Measurements from ENCODE around the gene PDP2.
"Not testable (repeated sequence)": the region's sequence is repeated elsewhere in the genome, so short reads cannot be mapped to it uniquely, and the experiment has no call there.

The PDP2 gene

DNA sequence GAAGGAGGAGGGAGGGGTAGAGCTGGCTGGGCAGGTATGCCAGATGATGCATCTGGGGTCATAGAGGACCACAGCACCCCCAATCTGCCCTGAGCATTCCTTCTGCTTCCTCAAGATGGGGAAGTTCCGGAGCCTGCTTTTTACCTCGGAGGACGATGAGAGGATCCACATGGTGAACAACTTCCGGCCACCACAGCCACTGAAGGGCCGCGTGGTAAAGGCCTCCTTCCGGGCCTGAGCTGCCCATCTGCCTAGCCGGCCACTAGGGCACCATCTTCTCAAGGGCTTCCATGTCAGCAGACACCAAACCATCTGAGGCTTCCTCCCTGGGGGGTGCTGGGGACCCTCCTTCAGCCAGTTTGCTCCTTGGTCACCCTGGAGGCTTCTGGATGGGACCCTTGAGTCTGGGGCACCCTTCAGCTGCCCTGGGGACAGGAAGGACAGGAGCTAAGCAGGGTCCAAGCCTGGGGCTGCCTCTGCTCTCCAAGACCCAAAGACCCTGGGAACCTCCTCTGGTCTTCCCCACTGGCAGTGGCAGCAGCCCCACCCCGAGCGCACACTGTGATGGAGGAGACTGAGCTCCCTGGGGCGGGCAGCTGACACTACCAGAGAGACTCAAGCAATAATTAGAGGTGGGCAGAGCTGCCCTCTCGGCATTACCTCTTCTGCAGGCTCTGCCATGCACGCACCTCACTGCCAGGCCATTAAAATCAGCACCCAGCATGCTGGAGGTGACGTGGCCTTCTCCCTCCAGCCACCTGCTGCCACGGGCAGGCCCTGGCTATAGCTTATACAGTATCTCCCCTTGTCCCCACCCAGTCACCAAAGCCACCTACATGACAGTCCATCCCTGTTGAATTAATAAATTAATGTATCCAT lies 26.8 kb upstream of the PDP2 start:
- no peak for DNase-seq (ENCODE audit: low spot score)

DNA sequence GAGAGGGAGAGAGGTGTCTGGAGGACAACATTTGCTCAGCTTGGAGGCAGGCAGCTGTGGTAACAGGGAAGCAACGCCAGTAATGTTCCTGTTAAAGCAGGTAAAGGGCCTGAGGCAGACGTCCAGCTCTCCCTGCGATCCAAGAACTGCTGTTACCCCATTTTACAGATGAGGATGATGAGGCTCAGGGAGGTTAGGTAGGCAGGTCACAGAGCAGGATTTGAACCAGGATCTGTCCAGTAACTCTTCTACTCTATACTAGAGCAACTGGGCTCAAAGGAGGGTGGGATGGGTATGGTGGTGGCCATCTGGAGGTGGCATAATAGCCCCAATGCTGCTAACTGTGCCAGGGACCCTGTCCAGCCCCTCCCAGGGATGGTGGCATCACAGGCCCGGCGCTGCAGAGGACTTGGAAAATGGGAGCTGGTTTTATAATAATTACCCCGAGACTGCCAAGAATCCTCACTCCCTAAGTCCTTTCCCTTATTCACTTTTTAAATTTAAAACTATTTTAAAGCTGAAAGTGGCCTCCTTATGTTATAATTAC lies 24.1 kb upstream of the PDP2 start:
- no peak for DNase-seq (ENCODE audit: low spot score)

DNA sequence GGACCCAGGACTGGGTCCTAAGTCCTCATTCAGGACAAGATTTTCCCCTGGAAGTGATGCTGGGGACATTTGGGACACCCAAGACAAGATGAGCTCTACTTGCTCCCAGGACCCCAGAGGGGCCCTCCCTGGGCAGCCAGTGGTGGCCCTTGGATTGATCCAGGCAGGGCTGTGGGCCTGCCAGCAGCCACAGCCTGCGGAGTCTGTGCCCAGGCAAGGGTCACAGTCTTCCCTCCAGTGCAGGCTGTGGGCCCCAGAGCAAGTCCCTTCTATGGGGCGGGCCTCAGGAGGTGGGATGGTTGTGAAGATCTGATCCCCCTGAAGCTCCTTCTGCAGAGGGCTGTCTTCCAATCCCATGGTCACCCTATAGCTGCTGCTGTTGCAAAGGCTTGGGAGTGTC lies 23.5 kb upstream of the PDP2 start:
- no peak for DNase-seq (ENCODE audit: low spot score)

DNA sequence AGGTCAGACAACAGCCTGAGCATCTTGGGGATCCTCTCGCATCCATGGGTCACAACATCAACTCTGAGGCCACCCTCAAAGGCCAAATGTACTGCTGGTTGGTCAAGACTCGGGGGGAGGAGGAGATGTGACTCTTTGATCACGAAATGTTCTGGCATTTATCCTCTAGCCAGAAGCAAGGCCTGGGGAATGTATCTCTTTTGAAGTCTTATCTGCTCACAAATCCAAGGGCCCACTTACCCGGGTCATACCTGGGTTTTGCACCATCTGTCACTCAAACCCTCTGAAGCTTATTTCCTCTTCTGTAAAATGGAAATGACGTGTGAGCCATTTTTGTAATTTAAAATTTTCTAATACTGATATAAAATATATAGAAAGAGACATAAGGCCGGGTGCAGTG lies 22.9 kb upstream of the PDP2 start:
- no peak for DNase-seq (ENCODE audit: low spot score)

DNA sequence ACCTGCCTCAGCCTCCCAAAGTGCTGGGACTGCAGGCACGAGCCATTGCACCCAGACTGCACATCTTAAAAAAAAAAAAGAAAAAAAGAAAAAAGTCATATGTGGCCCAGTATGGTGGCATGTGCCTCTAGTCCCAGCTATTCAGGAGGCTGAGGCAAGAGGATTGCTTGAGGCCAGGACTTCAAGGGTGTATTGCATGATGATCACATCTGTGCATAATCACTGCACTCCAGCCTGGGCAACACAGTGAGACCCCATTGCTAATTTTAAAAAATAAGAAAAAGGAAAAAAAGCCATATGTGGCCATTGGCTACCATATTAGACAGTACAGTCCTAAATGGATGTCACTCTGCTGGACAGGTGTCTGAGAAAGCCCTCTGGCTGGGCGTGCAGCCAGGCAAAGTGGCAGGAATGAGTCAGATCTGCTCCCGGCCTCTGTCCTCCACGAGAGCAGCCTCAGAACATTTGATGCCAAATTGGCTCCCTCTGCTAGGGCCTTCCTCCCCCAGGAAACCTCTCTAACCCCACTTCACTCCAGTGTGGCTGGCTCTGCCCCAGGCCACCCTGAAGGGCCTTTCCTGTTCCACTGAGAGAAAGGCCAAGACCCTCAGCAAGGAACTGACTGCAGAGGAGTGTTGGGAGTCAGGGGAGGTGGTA lies 21.4 kb upstream of the PDP2 start:
- no peak for DNase-seq (ENCODE audit: low spot score)

DNA sequence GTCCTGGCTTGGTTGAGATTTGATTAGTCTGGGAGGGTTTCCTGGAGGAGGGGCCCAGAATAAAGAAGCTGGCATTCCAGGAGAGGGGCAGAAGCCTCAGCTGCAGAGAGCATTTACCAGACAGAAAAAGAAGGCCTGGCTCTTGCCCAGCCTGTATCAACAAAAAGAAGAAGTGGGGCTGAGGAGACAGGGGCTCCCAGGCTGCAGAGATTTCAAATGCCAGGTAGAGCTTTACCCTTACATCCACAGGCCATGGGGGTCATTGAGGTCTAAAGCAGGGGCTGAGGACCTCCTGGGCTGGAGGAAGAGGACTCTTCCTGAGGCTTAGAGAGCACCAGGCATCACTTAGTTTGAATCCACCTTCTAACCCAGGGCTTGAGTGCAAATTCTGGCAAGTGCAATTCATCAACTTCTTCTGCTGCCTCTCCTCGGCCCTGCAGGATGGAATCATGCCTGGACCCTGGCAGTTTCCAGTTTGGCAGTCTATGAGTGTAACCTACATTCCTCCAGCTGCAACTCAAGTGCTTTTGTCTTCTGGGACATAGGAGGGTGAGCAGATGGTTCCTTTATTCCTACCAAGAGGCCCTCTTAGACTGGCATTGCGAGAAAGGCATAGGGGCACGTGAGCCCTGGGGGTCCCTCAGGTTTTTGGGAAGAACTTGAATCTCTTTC lies 20.8 kb upstream of the PDP2 start:
- DNase-seq (ENCODE audit: low spot score): no peak

DNA sequence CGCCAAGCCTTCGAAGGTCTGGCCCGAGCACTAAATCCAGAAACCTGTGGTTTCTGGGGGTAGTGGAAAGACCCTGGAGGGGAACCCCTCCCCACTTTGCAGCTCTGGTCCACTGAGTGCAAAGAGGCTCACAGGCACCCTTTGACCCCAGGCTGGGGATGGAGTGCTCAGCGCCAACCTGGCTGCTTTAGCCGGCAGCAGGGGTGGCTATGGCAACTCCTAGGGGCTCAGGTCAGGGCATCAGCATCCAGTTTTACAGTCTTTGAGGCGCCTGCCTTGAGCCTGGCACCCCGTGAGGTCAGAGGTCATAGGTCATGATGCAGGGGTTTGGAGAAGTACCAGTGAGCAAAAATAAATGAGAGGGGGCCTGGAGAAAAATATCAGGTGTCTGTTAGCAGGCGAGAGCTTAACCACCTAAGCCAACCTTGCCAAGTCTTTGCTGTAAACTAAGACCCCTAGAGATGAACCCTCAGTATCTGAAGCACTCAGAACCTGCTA lies 18.2 kb upstream of the PDP2 start:
- no peak for DNase-seq (ENCODE audit: low spot score)

DNA sequence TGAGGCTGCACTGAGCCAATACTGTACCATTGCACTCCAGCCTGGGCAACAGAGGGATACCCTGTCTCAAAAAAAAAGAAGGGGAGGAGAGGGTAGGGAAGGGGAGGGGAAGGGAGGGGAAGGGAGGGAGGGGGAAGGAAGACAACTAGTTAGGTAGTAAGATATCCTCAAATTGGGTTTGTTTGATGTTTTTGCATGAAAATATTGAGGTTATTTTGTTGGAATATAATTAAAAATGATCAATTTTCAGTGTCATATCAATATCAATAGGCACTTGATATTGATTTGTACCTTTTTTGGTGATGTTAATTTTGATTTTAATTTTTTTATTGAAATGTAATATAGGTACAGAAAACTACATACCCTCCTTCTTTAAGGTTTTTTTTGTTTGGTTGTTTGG lies 16.6 kb upstream of the PDP2 start:
- DNase-seq (ENCODE audit: low spot score): no peak

DNA sequence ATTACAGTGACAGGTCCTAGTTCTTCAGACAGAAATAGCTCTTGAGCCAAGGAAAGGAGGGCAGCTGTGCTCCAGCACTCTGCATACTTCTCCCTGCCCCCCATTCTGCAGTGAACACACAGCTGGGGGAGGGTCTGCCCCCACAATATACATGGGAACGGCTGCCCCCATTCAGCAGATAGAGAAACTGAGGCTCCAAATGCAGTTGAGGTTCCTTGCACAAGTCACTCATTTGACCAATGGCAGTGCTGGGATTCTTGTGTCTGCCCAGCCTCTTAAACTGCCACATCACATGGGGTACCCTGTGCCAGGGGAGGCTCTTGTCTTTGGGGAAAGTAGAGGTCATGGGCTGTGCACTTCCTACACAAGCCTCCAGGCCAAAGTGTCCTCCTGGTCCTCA lies 10.9 kb upstream of the PDP2 start:
- DNase-seq (ENCODE audit: low spot score): no peak

DNA sequence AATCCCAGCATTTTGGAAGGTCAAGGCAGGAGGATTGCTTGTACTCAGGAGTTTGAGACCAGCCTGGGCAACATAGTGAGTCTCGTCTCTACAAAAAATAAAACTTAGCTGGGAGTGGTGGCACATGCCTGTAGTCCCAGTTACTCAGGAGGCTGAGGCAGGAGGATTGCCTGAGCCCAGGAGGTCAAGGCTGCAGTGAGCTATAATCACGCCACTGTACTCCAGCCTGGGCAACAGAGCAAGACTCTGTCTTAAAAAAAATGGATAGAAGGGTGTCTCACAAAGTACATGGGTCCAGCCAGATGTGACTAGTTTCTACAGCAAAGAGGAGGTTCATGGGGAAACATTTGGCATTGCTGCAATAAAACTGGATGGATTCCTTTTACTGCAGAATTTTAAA lies 9.0 kb upstream of the PDP2 start:
- DNase-seq (ENCODE audit: low spot score): not testable (repeated sequence)

DNA sequence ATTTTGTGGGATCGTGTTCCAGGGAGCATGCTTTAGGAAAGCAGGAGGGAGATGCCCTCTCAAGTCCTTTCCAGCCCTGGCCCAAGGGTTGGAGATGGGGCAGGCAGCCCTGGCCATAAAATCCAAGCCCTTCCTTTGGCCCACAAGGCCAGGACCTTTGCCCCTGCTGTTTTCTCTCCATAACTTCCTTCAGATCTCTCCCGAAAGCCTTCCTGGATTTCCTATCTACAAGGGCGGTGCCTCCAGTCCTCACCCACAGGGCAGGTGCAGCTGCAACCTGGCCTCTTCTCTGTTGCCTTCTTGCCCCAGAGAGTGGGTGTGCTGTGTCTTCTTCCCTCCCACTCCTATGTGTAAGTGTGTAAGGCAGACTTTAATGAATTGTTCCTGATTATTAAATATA lies 8.5 kb upstream of the PDP2 start:
- no peak for DNase-seq (ENCODE audit: low spot score)

DNA sequence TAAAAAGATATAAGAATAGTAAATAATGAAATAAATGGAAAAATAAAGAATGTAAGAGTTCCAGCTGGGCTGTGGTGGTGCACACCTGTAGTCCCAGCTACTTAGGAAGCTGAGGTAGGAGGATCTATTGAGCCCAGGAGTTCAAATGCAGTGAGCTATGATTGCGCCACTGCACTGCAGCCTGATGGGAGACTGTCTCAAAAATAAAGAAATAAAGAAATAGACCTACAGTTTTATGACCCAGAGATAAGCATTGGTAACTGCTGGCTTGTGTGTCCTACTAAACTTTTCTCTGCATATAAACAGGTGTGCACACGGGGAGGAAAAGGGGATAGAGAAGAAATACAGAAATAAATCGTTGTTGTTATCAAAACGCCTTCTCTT lies 7.8 kb upstream of the PDP2 start:
- DNase-seq (ENCODE audit: low spot score): no peak

DNA sequence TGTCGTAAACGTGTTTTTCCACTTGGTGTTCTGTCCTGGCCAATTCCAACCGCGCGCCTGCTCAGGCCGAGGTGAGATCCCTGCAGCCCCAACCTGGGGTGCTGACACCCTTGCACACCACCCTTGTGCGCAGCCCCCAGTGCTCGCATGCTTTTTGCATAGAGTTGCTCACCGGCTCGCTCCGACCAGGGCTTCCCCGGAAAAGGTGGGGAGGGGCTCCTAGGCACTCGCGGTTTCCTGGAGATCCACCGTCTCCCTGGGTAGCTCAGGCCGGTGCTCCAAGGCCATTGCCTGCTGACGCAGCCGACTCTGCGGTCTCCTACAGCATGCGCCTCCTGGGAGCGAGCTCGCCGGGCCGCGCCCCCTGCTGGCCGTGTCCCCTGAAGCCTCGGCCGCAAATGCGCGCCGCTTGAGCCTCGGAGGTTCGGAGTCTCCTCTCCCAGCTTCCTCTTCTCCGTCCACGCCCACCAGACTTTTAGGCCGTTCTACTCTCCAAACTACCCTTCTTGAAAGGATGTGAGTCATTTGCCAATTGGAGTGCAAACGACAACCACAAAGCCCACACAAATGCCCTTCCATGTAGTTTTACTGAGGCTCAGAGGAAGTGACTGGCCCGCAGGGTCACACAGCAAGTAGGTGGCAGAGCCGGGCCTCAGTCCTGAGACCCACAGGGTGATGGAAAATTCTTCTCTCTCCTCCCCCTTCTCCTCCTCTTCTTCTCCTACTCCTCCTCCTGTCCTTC lies 7.2 kb upstream of the PDP2 start:
- peak; percentile 88 for DNase-seq (ENCODE audit: low spot score)

DNA sequence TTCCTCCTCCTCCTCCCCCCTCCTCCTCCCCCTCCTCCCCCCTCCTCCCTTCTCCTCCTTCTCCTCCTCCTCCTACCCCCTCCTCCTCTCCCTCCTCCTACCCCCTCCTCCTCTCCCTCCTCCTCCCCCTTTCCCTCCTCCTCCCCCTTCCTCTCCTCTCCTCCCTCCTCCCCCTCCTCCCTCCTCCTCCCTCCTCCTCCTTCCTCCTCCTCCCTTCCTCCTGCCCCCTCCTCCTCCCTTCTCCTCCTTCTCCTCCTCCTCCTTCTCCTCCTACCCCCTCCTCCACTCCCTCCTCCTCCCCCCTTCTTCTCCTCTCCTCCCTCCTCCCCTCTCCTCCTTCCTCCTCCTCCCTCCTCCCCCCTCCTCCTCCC lies 6.6 kb upstream of the PDP2 start:
- no peak for DNase-seq (ENCODE audit: low spot score)

DNA sequence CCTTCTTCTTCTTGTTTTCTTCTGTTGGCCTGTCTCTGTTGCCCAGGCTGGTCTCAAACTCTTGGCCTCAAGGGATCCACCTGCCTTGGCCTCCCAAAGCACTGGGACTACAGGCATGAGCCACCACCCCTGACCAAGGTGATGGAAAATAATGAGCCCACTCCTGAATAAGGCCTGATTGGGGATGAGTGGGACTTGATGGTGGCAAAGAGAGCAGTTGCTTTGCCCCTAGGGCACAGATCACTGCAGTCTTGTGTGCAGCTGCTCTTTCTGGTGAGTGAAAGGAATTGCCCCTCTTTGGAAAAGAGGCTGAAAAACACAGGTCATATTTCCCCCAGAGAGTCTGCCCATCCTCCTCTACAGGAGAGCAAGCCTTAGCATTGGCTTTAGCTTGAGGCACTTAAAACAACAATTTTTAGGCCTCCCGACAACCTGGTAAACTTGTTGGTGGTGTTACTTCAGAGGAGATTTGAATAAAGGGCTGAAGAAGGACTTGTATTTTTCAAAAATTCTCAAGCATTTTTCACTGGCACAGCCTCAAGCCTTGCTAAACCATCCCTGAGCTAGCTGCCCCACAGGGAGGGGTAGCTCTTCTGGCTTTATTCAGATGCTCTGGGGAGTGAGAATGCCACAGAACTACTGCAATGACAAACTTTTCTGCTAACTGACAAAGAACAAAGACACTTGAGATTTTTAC lies 6.1 kb upstream of the PDP2 start:
- DNase-seq (ENCODE audit: low spot score): no peak

DNA sequence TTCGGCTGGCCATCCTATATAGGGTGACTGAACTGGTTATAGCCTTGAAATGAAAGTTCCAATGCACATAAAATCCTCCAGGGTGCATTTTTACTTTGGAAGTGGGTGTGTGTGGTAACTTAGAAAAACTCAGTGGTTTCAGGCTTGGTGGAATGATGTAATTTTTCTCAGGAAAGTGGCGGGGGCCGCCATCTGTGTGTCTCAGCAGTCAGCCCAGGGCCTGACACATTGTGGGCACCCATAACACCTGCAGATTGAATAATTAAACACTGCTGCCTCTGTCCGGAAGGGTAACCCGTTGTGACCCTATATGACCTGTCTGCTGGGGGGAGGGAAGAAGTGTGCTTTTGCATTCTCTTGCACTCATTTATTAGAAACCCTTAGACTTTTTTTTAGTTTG lies 2.2 kb upstream of the PDP2 start:
- DNase-seq (ENCODE audit: low spot score): no peak

DNA sequence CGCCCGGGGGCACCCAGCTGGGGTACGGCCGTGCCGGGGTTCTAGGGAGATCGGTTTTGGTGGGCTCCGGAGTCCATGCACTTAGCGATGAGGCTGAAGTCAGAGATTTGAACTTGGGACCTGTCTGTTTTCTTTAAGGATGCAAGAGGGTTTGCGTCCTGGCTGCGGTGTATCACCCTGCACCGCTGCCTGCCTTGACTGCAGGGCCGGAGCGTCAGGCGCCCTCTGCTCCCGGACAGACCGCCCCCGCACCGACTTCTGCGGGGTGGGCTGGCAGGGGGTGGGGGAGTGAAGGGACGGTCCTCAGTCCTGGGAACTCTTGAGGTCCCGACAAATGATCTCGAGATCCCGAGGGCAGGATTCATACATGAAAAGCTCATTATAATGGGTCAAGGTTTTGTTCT lies 701 bp downstream of the PDP2 start:
- no peak for DNase-seq (ENCODE audit: low spot score)

DNA sequence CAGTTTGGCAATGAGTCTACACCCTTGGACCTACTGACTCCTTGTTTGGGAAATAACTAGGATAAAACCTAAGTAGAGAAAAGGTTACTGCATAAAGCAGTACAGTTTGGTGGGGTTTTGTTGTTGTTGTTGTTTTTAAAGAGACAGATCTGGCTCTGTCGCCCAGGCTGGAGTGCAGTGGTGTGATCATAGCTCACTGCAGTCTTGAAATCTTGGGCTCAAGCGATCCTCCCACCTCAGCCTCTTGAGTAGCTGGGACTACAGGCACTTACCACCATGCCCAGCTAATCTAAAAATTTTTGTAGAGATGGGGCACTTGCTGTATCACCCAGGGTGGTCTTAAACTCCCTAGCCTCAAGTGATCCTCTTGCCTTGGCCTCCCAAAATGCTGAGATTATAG lies 1.2 kb downstream of the PDP2 start:
- no peak for DNase-seq (ENCODE audit: low spot score)

DNA sequence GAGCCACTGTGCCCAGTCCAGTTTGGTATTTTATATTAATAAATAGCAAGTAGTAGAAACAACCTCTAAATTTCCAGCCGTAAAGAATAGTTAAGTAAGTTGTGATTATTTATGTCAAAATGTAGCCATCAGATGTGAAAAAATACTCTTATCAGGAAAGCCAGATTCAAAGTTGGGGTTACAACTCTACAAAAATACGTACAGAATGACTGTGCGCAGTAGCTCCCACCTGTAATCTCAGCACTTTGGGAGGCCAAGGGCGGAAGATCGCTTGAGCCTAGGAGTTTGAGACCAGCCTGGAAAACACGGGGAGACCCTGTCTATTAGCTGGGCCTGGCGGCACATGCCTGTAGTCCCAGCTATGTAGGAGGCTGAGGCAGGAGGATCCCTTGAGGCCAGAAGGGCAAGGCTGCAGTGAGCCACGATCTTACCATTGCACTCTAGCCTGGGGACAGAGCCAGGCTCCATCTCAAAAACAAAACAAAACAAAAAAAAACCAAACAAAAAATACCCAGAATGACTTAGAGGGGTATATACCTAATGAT lies 1.7 kb downstream of the PDP2 start:
- no peak for DNase-seq (ENCODE audit: low spot score)

DNA sequence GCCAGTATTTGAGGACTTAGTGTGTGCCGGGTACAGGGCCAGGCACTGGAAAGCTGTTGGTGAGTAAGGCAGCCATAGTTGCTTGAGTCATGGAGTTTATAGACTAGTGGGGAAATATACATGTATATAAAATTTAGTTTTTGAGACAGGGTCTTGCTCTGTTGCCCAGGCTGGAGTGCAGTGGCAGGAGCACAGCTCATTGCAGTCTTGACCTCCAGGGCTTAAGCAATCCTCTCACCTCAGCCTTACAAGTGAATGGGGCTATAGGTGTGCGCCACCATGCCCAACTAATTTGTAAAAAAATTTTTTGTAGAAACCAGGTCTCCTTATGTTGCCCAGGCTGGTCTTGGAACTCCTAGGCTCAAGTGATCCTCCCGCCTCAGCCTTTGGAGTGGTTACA lies 2.4 kb downstream of the PDP2 start:
- DNase-seq (ENCODE audit: low spot score): no peak

DNA sequence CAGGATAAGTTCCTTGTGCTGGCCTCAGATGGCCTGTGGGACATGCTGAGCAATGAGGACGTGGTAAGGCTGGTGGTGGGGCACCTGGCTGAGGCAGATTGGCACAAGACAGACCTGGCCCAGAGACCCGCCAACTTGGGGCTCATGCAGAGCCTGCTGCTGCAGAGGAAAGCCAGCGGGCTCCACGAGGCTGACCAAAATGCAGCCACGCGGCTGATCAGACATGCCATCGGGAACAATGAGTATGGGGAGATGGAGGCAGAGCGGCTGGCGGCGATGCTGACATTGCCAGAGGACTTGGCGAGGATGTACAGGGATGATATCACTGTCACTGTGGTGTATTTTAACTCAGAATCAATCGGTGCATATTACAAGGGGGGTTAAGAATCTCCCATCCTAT lies 5.2 kb downstream of the PDP2 start:
- no peak for DNase-seq (ENCODE audit: low spot score)

Data from ecto neural progenitor cell (in vitro differentiated cells).